HG02840 (cell line): ENCODE results near the gene TUSC7.

ENCODE experiments used
- ATAC-seq: cut with Tn5 transposase; IDR thresholded peaks from one replicate; pipeline ENCODE4 v1.9.1; 2021; ENCODE audit warnings: mild to moderate bottlenecking, moderate library complexity, moderate number of reproducible peaks; ENCODE audit not compliant: unreplicated experiment, low FRiP score

TUSC7 gene

DNA sequence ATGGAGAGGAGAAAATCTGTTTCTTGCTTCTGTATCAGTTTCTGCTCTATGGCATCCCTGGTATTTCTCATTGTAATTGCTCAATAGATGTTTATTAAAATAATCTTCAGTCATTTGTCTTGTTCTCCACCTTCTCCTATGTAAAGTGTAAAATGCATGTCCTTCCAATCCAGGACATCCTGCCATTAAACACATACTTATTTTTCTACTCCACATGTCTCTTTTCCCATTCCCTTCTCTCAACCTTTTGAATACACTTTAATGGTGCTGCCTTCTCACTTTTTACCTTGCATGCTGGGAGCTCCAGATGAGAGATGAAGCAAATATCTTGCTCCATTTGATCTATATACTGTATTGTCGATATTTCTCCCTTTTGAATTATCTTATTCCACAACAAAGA, 49.7 kb downstream of the TUSC7 start:
- ATAC-seq, result no peak
